ENCODE data around the gene PML. TPM values are rescaled to one million over a fixed set of nuclear protein-coding genes. Genes with fewer than 3 reads are reported as not detected.
A peak's percentile ranks its signal among the peaks of the same experiment; 100 is the strongest.

PML gene
- total RNA-seq, 2 donors from 2014 or later: 26.5 to 28.9 TPM

DNA sequence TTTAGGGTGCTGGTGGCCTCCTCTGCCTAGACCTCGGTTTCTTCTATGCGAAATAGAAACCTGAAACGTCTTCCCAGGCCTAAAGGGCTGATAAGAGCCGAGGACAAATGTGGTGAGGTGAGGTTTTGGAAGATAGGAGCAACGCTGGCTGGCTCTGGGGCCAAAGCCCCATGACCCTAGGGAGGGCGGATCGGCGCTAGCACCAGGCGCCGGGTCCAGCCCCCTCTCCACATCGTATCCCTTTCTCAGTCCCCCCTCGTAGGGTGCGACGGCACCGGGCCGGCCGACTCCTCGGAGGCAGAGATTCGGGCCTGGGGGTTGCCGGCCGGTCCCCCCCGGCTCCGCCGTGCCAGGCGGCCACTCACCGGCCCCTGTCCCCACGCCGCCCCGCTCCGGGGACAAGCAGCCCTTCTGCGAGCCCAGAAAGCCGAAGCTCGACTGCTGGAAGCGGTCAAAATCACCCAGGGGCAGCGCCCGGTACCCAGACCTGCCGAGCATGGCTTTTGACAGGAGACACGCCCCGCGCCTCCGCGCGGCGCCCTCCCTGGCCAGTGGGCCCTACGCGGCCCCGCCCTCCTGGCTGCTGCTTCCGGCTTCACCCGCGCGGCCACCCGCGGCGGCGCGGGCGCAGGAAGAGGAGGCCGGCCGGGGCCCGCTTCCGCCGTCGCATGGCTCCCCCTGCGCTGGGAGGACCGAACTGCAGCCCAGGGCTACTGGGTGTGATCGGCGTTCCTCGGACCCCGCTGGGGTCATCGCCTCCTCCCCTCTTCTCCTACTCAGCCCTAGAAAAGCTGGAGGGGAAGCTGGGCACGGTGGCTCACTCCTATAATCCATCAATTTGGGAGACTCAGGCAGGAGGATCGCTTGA is 2.6 kb upstream of the PML start, which contains the start of gene STOML1:
Gene STOML1 (minus strand): TSS at position 570 of the 868 bp plus-strand sequence. CDS start 72 bp downstream, at position 498.
- Histone ChIP-seq H3K4me1 (ENCODE audit: control insufficient read depth, insufficient read depth, low read length) (no peaks in the 10 kb centered on the region), H3K27ac (ENCODE audit: low read depth, low read length) (no peak within 1 kb of the TSS), H3K27me3 (ENCODE audit: control insufficient read depth, insufficient read depth, low read length, poor library complexity, severe bottlenecking) (no peaks in the 10 kb centered on the region), H3K4me3 (ENCODE audit: low read length) (peak within 1 kb of the TSS; percentile 88), H3K36me3 (ENCODE audit: control insufficient read depth, insufficient read depth, low read length) (no peaks in the 10 kb centered on the region), H3K9ac (ENCODE audit: extremely low read depth, low read length, poor library complexity, severe bottlenecking) (no peak within 1 kb of the TSS), H3K9me3 (ENCODE audit: control insufficient read depth, low read length) (no peaks in the 10 kb centered on the region)
- 3% methylated on average over 13 to 72 of the region's 72 CpGs for WGBS, 2 experiments (ENCODE audit: insufficient coverage in 1 of 2, insufficient read length in 1 of 2)
- Mint-ChIP-seq H3K9me3 (no peaks in the 10 kb centered on the region), H3K27ac (no peak within 1 kb of the TSS), H3K36me3 (ENCODE audit: low read depth) (no peaks in the 10 kb centered on the region), H3K27me3 (ENCODE audit: insufficient read depth) (peaks cover 7% of the 10 kb centered on the region), H3K4me3 (peak within 1 kb of the TSS; percentile 64), H3K4me1 (peaks cover 9% of the 10 kb centered on the region)
- TF ChIP-seq, protein P1, sequence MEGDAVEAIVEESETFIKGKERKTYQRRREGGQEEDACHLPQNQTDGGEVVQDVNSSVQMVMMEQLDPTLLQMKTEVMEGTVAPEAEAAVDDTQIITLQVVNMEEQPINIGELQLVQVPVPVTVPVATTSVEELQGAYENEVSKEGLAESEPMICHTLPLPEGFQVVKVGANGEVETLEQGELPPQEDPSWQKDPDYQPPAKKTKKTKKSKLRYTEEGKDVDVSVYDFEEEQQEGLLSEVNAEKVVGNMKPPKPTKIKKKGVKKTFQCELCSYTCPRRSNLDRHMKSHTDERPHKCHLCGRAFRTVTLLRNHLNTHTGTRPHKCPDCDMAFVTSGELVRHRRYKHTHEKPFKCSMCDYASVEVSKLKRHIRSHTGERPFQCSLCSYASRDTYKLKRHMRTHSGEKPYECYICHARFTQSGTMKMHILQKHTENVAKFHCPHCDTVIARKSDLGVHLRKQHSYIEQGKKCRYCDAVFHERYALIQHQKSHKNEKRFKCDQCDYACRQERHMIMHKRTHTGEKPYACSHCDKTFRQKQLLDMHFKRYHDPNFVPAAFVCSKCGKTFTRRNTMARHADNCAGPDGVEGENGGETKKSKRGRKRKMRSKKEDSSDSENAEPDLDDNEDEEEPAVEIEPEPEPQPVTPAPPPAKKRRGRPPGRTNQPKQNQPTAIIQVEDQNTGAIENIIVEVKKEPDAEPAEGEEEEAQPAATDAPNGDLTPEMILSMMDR (conservative IDR thresholded peaks at IDR 0.05): peak; percentile 95
- DNase-seq: peak; percentile 99

DNA sequence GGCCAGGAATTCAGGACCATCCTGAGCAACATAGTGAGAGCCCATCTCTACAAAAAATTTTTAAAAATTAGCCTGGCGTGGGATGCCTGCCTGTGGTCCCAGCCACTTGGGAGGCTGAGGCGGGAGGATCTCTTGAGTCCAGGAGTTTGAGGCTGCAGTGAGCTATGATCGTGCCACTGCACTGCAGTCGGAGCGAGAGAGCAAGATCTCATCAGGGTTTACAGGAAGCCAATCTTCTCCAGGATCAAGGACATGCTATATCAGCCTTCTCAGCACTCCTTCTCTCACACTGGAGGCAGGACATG is 2.0 kb upstream of the PML start:
- peaks cover 7% of the 10 kb centered on the region for H3K27me3 Mint-ChIP-seq (ENCODE audit: insufficient read depth)
- 91 to 96% methylated on average over 5 of the region's 5 CpGs for WGBS, 2 experiments (ENCODE audit: insufficient coverage in 1 of 2, insufficient read length in 1 of 2)
- no peaks in the 10 kb centered on the region for H3K4me1 ChIP-seq (ENCODE audit: control insufficient read depth, insufficient read depth, low read length)

DNA sequence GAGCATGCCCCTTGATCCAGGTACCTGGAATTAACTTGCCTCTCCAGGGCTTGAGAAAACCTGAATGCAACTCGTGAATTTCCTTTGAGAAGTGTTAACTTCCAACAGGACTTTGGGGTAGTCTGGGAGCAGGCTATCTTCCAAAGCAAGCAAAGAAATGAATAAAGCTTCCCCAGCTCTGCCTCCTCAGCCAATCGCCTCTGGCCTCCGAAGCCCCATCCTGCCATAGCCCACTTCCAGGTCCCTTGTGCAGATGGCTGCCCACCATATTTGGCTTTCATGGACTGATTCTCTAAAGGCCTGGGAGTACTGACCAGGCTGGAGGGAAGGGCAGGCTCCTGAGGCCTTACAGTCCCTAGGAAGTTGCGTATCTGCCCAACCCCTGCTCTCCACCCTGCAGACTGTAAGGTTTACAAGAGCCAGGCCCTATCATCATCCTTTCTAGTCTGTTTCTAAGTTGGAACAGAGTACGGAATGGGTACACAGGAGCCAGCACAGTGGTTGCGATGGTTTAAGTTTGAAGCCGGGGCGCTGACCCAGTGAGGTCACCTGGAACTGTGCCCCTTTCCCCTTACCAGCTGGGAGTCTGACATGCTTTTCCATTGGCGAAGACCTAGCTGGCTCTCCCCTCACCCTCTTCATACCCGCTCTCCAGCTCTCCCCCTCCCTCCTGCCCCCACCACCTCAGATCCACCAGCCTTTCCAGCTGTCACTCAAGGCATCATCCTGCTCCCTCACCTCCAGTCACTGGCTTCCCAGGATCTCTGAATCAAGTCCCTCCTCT is 1.1 kb upstream of the PML start:
- Mint-ChIP-seq H3K36me3 (ENCODE audit: low read depth) (peaks cover 2% of the 10 kb centered on the region), H3K27me3 (ENCODE audit: insufficient read depth) (peaks cover 7% of the 10 kb centered on the region), H3K27ac (no peak overlapping the region), H3K4me1 (peaks cover 9% of the 10 kb centered on the region), H3K4me3 (peak overlapping the region; percentile 87), H3K9me3 (no peaks in the 10 kb centered on the region)
- Histone ChIP-seq H3K27me3 (ENCODE audit: control insufficient read depth, insufficient read depth, low read length, poor library complexity, severe bottlenecking) (no peaks in the 10 kb centered on the region), H3K9ac (ENCODE audit: extremely low read depth, low read length, poor library complexity, severe bottlenecking) (no peak overlapping the region), H3K27ac (ENCODE audit: low read depth, low read length) (no peak overlapping the region), H3K9me3 (ENCODE audit: control insufficient read depth, low read length) (no peaks in the 10 kb centered on the region), H3K36me3 (ENCODE audit: control insufficient read depth, insufficient read depth, low read length) (peaks cover 1% of the 10 kb centered on the region), H3K4me1 (ENCODE audit: control insufficient read depth, insufficient read depth, low read length) (no peaks in the 10 kb centered on the region), H3K4me3 (ENCODE audit: low read length) (peak overlapping the region; percentile 95)
- WGBS, 2 experiments (ENCODE audit: insufficient coverage in 1 of 2, insufficient read length in 1 of 2): 89 to 94% methylated on average over 5 to 10 of the region's 10 CpGs
- TF ChIP-seq, protein P1 (conservative IDR thresholded peaks at IDR 0.05): no peak
- no peak for DNase-seq

More for the DNA sequence above, 2.0 kb upstream of the PML start:
- Histone ChIP-seq H3K4me3 (ENCODE audit: low read length) (no peak overlapping the region), H3K9me3 (ENCODE audit: control insufficient read depth, low read length) (no peaks in the 10 kb centered on the region), H3K9ac (ENCODE audit: extremely low read depth, low read length, poor library complexity, severe bottlenecking) (no peak overlapping the region), H3K27me3 (ENCODE audit: control insufficient read depth, insufficient read depth, low read length, poor library complexity, severe bottlenecking) (no peaks in the 10 kb centered on the region), H3K27ac (ENCODE audit: low read depth, low read length) (no peak overlapping the region), H3K36me3 (ENCODE audit: control insufficient read depth, insufficient read depth, low read length) (no peaks in the 10 kb centered on the region)
- Mint-ChIP-seq H3K4me1 (peaks cover 9% of the 10 kb centered on the region), H3K4me3 (peak overlapping the region; percentile 64), H3K27ac (no peak overlapping the region), H3K9me3 (no peaks in the 10 kb centered on the region), H3K36me3 (ENCODE audit: low read depth) (no peaks in the 10 kb centered on the region)
- TF ChIP-seq, protein P1 (conservative IDR thresholded peaks at IDR 0.05): no peak
- DNase-seq: no peak
